ENCODE measurements around the gene PIBF1. TPM values are rescaled to one million over a fixed set of nuclear protein-coding genes. Genes with fewer than 3 reads are reported as not detected.

The PIBF1 gene
- total RNA-seq, 4 donors from 2014 or later, result 13.2 to 54.0 (median 30.6) TPM

DNA sequence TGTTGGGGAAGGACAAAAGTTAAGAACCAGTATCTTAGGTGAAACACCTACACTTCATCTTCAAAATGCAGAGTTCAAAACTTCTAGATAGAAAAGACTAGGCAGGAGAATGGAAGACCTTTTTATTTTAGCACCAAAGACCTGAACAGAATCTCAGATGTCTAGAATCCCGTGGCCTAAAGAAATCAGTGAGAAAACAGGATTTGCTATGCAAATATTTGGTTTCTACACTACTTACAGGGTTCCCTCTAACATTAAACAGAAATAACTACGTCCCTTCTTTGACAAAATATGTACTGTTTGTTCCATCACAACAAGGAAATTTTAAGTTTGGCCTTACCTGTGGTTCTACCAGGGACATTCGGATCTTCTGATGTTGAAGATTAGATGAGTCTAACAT lies 21.7 kb upstream of the PIBF1 start:
- TF ChIP-seq, protein P1, sequence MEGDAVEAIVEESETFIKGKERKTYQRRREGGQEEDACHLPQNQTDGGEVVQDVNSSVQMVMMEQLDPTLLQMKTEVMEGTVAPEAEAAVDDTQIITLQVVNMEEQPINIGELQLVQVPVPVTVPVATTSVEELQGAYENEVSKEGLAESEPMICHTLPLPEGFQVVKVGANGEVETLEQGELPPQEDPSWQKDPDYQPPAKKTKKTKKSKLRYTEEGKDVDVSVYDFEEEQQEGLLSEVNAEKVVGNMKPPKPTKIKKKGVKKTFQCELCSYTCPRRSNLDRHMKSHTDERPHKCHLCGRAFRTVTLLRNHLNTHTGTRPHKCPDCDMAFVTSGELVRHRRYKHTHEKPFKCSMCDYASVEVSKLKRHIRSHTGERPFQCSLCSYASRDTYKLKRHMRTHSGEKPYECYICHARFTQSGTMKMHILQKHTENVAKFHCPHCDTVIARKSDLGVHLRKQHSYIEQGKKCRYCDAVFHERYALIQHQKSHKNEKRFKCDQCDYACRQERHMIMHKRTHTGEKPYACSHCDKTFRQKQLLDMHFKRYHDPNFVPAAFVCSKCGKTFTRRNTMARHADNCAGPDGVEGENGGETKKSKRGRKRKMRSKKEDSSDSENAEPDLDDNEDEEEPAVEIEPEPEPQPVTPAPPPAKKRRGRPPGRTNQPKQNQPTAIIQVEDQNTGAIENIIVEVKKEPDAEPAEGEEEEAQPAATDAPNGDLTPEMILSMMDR (IDR thresholded peaks at IDR 0.05; ENCODE audit: low read depth), result no peak

DNA sequence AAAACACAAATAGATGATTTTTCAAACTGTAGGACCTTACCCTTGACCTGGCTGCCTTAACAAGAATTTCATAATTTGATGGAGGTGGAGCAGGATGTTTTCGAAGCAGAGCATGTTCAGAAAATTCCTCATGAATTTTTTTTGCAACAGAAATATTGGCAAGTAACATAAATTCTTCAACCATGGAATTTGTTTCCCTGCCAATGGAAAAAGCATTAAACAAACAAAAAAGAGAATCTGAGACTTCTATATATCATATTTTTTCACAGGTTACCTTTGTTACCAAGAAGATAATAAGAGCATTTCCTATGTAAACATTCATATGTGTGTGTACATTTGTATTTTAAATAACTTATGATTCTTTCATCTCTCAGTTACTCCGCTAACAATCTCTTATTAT lies 18.5 kb upstream of the PIBF1 start:
- TF ChIP-seq, protein P1 (IDR thresholded peaks at IDR 0.05; ENCODE audit: low read depth), result no peak

DNA sequence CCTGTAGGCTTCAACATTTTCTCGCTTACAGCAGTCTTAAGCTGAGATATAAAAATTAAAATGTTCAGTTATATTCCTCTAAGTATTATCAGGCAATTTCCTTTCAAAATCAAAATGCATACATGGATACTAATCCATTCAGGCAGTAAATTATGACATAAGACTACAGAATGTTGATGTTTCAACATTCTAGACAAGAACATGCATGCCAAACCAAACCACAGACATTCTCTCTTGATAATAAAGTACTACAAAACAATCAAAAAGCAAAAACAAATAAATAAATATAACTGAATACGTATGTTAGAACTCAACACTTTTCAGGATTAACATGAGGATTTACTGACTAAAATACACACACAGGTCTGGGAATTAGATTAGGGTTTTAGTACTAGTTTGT lies 7.9 kb upstream of the PIBF1 start:
- TF ChIP-seq, protein P1 (IDR thresholded peaks at IDR 0.05; ENCODE audit: low read depth), result no peak

DNA sequence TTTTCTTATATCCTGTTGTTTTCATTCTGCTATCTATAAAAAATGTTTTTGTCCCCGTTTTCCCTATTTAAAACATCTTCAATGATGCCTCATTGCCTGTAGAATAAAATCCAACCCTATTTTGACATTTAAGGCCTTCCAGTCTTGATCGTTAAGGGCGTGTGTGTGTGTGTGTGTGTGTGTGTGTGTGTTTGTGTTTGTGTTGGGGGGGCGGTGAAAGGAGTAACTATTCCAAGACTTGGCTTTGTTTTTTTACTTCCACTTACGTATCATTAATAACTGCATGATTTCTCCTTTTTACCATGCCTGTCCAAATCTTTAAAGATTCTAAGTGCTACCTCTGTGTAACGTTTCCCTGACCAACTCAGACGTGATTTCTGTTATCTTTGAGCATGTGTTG lies 784 bp downstream of the PIBF1 start:
- TF ChIP-seq, protein P1 (IDR thresholded peaks at IDR 0.05; ENCODE audit: low read depth), result no peak

DNA sequence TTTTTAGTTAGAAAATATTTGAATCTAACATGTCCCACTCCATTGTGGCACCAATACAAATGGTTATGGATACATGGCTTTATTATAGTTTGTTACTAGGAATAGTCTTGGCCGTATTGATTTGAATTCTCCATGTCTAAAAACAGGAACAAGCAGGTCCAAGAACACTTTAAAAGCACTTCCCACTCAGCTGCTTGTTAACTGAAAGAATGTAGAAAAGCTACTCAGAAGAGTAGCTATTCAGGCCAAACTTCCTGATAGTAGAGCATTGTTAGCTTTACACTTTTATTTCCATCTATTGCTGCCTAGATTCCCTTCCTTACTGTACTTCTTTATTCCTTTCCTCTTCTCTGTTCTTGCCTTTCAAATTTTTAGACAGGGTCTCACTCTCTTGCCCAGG lies 6.9 kb downstream of the PIBF1 start:
- TF ChIP-seq, protein P1 (IDR thresholded peaks at IDR 0.05; ENCODE audit: low read depth), result no peak

DNA sequence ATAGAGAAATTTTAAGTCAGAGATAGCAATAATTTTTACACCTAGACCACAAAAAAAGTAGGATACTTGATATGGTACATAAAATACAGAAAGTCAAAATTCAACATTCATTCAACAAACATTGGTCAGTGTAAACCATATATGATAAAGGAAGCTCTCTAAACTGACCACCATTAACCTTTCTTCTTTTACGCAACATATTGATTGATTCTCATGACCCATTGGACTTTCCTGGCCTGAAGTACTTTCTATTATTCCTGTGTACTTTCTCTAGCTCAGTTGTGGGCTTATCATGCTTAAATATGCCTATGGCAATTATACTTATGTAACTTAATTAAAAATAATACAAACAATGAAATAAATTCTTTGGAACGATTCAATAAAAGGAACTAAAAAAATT lies 10.7 kb downstream of the PIBF1 start:
- TF ChIP-seq, protein P1 (IDR thresholded peaks at IDR 0.05; ENCODE audit: low read depth), result no peak

DNA sequence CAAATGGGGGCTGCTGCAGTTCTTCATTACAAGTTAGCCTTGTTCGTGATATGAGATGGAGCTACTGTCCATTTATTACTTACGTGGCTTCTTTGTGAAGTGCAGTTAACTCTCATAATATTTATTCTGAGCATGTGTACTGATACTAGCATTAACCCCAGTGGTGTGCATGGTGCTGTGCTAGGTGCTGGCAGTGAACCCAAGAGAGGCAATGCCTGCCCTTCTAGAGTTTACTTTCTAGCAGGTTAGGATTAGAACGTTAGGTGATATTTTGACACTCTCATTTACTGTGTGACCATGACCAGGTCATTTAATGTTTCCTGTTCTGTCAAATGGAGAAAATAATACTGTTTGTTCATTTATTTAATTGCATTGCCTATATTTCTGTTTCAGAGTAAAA lies 16.9 kb downstream of the PIBF1 start:
- TF ChIP-seq, protein P1 (IDR thresholded peaks at IDR 0.05; ENCODE audit: low read depth), result no peak
